GM12874 (cell line): ENCODE measurements around the gene PDE6A.

Experiments
- TF ChIP-seq, protein P1 (sequence below): IDR thresholded peaks from 2 replicates; pipeline ENCODE4 v1.5.1; 2011; ENCODE audit warnings: low read depth, mild to moderate bottlenecking, control low read depth, low read length, moderate library complexity; ENCODE audit not compliant: insufficient read depth

PDE6A gene

DNA sequence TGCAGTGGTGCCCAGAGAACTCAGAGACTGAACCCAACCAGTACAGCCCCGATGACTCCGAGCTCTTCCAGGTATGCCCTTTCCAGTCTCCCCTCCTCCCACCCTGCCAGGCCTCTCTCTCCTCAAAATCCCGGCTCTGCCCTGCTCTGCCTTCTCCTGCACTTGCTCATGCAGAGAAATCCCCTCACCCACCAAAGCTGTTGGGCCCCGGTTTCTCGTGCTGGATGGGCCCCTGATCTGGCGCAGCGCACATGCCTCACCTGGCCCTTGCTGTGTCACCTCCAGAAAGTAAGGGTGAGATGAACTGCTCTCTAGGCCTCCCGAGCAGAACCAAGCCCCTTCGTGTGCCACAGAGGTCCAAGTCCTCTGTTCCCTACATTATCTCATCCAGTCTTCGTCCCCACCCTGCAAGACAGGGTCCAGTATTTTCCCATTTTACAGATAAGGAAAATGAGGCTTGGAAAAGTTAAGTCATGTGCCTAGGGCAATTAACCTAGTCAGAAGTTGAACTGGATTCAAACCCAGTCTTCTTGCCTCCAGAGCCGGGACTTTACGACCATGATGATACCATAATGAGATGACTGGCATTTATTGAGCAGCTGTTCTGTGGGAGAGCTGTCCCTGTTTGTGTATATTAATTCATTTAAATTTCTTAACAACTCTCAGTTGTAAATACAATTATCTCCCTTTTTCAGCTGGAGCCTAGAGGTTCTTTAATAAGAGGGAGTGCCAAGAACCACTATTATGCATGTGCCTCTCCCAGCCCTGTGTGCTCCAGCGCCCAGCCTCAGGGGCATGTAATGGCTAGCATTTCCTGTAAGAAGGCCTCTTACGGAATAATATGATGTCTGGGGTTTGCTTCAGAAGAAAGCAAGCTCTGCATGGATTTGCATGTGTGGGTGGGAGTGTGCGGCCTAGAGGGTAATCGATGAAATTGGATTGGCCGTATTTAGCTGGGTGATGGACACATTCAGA is 123.8 kb downstream of the PDE6A start:
- TF ChIP-seq, protein P1, sequence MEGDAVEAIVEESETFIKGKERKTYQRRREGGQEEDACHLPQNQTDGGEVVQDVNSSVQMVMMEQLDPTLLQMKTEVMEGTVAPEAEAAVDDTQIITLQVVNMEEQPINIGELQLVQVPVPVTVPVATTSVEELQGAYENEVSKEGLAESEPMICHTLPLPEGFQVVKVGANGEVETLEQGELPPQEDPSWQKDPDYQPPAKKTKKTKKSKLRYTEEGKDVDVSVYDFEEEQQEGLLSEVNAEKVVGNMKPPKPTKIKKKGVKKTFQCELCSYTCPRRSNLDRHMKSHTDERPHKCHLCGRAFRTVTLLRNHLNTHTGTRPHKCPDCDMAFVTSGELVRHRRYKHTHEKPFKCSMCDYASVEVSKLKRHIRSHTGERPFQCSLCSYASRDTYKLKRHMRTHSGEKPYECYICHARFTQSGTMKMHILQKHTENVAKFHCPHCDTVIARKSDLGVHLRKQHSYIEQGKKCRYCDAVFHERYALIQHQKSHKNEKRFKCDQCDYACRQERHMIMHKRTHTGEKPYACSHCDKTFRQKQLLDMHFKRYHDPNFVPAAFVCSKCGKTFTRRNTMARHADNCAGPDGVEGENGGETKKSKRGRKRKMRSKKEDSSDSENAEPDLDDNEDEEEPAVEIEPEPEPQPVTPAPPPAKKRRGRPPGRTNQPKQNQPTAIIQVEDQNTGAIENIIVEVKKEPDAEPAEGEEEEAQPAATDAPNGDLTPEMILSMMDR = no peak

DNA sequence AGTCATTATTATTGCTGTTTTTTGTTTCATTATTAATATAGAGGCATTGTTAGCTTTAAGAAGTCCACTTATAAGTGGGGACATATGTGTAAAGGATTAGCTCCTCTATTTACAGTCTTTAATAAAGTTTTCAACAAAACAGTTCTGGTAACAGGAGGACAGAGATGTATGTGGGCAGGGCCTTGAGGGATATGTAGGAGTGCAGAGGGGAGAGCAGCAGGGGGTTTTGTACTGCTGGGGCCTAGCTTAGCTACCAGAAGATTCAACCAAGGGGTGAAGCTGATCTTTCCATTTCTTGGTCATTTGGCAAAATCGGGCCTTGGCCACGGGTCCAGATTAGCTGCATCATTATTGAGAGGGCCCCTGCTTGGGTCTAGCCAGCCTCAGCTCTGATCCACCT is 124.6 kb downstream of the PDE6A start:
- TF ChIP-seq, protein P1 = no peak

DNA sequence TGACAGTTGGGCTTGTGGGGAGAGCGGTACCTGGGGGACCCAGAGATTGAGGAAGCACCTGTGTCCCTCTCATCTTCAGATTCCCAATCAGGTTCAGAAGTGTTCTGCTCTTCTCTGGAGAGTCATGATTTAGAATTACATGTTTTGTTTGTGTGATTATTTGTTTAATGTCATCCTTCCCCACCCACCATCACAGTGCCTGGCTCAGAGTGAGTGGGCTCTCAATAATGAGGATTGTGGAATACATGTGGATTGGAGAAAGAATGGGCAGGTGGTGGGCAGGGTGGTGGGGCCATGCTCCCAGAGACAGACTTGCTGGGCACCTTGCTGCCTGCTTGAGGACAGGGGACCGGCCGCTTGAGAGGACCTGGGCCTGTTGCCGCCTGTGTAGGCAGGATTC is 126.5 kb downstream of the PDE6A start:
- TF ChIP-seq, protein P1 = no peak

DNA sequence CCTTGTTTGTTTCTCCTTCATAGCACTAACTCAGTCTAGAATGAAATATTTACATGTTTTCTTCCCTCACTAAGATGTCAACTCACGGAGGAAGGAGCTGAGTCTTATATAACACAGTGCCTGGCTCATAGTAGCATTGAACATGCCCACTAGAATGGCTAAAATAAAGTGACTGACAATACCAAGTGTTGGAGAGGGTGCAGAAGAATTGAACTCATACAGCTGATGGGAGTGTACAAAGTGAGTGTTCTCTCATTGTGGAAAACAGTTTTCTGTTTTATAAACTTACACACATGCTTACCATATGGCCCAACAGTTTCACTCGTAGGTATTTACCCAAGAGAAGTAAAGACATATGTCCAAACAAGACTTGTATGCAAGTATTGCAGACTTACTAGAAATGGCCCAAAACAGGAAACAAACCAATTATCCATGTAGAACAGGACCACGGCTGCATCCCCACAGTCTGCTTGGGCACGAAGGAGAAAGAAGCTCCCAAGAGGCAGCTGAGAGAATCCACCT is 127.0 kb downstream of the PDE6A start:
- TF ChIP-seq, protein P1 = no peak

DNA sequence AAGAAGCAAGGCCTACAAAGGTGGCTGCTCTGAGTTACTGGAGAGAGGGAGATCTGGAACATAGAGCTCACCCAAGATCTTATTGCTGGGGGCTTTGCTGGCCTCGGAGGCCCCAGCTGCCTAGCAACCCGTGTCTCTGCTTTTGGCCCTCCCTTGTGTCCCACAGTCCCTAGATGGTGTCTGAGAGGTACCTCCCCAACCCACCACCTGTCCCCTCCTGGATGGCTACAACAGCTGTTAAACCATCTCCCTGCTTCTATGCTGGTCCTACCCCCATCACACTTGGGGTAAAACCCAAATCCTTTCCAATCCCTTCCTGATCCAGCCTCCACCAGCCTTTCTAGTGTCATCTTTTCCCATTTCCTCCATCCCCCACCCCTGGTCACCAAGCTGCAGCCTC is 127.9 kb downstream of the PDE6A start:
- TF ChIP-seq, protein P1 = no peak

DNA sequence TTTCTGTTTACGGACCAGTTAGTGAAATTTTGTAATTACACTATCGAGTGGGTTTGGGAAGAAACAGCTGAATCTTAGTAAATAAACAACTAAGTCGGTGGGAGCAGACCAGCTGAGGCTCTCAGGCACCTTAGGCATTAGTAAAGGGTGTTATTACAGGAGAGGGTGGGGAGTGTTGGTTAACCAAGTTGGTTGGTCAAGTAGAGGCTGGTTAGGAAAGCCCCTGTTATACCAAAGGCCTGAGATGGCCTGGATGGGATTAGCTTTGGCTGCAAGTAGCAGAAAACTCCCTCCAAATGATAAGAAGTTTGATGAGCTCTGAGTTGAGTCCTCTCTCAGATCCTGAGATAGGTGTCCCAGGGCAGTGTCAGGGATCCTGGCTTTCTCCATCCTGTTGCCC is 133.1 kb downstream of the PDE6A start:
- TF ChIP-seq, protein P1 = no peak

DNA sequence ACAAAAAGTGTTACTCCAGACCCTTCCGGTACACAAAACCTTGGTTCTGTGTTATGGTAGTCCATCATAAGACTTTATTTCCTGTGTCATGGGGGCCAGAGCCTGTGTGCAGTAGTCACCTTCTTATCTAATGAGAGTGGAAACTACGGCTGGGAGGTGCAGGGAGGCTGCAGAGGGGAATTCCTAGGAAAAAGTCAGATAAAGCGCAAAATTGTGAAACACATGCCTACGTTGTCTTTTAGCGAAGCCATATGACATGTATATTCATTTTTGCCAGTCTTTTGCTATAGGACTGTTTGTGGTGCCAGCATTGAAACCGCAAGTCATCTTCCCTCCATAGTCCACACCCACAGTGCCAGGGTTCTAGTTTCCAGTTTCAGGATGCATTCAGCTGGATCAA is 133.7 kb downstream of the PDE6A start:
- TF ChIP-seq, protein P1 = no peak
